Activated naive CD4-positive, alpha-beta T cell treated with anti-CD3 and anti-CD28 coated beads, Interleukin-2, amount 50 U/mL, for 24 hours (primary cell): ENCODE measurements around the gene HMCN2.

Experiments
- H3K27ac Mint-ChIP-seq: one replicate; pipeline ENCODE4 v1.8.0; 2021; ENCODE audit warnings: mild to moderate bottlenecking, mixed read lengths
- H3K27me3 Mint-ChIP-seq: one replicate; pipeline ENCODE4 v1.8.0; 2021; ENCODE audit warnings: mixed read lengths
- H3K36me3 Mint-ChIP-seq: one replicate; pipeline ENCODE4 v1.8.0; 2021; ENCODE audit warnings: mixed read lengths
- H3K4me1 Mint-ChIP-seq: one replicate; pipeline ENCODE4 v1.8.0; 2021; ENCODE audit warnings: mixed read lengths
- H3K4me3 Mint-ChIP-seq: one replicate; pipeline ENCODE4 v1.8.0; 2021; ENCODE audit warnings: mild to moderate bottlenecking, mixed read lengths
- H3K9me3 Mint-ChIP-seq: one replicate; pipeline ENCODE4 v1.8.0; 2021; ENCODE audit warnings: mixed read lengths

HMCN2 gene

GRCh38 chr9:130465383-130466096 is 200.0 kb downstream of the HMCN2 start:
- Mint-ChIP-seq H3K27me3 (peaks cover 13% of the 10 kb centered on the region), H3K9me3 (no peaks in the 10 kb centered on the region), H3K4me1 (no peaks in the 10 kb centered on the region), H3K36me3 (no peaks in the 10 kb centered on the region), H3K27ac (no peak overlapping the region), H3K4me3 (no peak overlapping the region)

GRCh38 chr9:130466537-130467217 is 201.1 kb downstream of the HMCN2 start:
- Mint-ChIP-seq H3K4me3 (no peak overlapping the region), H3K9me3 (no peaks in the 10 kb centered on the region), H3K27me3 (peaks cover 14% of the 10 kb centered on the region), H3K4me1 (no peaks in the 10 kb centered on the region), H3K36me3 (no peaks in the 10 kb centered on the region), H3K27ac (no peak overlapping the region)

- Mint-ChIP-seq H3K27ac (no peak overlapping the region), H3K4me1 (no peaks in the 10 kb centered on the region), H3K9me3 (no peaks in the 10 kb centered on the region), H3K36me3 (no peaks in the 10 kb centered on the region), H3K4me3 (no peak overlapping the region), H3K27me3 (peaks cover 14% of the 10 kb centered on the region)
Measured at GRCh38 chr9:130467316-130467715, 201.8 kb downstream of the HMCN2 start.

GRCh38 chr9:130468566-130468965 is 203.0 kb downstream of the HMCN2 start:
- no peaks in the 10 kb centered on the region for H3K9me3 Mint-ChIP-seq
- peaks cover 13% of the 10 kb centered on the region for H3K27me3 Mint-ChIP-seq
- no peak overlapping the region for H3K4me3 Mint-ChIP-seq
- H3K4me1 Mint-ChIP-seq = no peaks in the 10 kb centered on the region
- H3K36me3 Mint-ChIP-seq = no peaks in the 10 kb centered on the region
- no peak overlapping the region for H3K27ac Mint-ChIP-seq

- Mint-ChIP-seq H3K36me3 (no peaks in the 10 kb centered on the region), H3K4me3 (no peak overlapping the region), H3K4me1 (no peaks in the 10 kb centered on the region), H3K27ac (no peak overlapping the region), H3K9me3 (no peaks in the 10 kb centered on the region), H3K27me3 (peaks cover 14% of the 10 kb centered on the region)
Measured at GRCh38 chr9:130470269-130470668, 204.7 kb downstream of the HMCN2 start.

GRCh38 chr9:130470950-130471349 is 205.4 kb downstream of the HMCN2 start:
- Mint-ChIP-seq H3K4me1 (no peaks in the 10 kb centered on the region), H3K27me3 (peaks cover 14% of the 10 kb centered on the region), H3K36me3 (no peaks in the 10 kb centered on the region), H3K4me3 (no peak overlapping the region), H3K27ac (no peak overlapping the region), H3K9me3 (no peaks in the 10 kb centered on the region)

- H3K36me3 Mint-ChIP-seq = no peaks in the 10 kb centered on the region
- no peak overlapping the region for H3K4me3 Mint-ChIP-seq
- no peaks in the 10 kb centered on the region for H3K9me3 Mint-ChIP-seq
- no peaks in the 10 kb centered on the region for H3K4me1 Mint-ChIP-seq
- H3K27me3 Mint-ChIP-seq = peaks cover 14% of the 10 kb centered on the region
- H3K27ac Mint-ChIP-seq = no peak overlapping the region
Measured at GRCh38 chr9:130471411-130472183, 206.0 kb downstream of the HMCN2 start.

GRCh38 chr9:130472184-130472705 is 206.7 kb downstream of the HMCN2 start:
- H3K36me3 Mint-ChIP-seq = no peaks in the 10 kb centered on the region
- no peaks in the 10 kb centered on the region for H3K4me1 Mint-ChIP-seq
- H3K27me3 Mint-ChIP-seq = peaks cover 14% of the 10 kb centered on the region
- H3K27ac Mint-ChIP-seq = no peak overlapping the region
- H3K9me3 Mint-ChIP-seq = no peaks in the 10 kb centered on the region
- no peak overlapping the region for H3K4me3 Mint-ChIP-seq

- peaks cover 9% of the 10 kb centered on the region for H3K27me3 Mint-ChIP-seq
- H3K9me3 Mint-ChIP-seq = no peaks in the 10 kb centered on the region
- no peak overlapping the region for H3K4me3 Mint-ChIP-seq
- H3K4me1 Mint-ChIP-seq = no peaks in the 10 kb centered on the region
- no peaks in the 10 kb centered on the region for H3K36me3 Mint-ChIP-seq
- no peak overlapping the region for H3K27ac Mint-ChIP-seq
Measured at GRCh38 chr9:130473009-130473408, 207.4 kb downstream of the HMCN2 start.

- Mint-ChIP-seq H3K9me3 (no peaks in the 10 kb centered on the region), H3K36me3 (no peaks in the 10 kb centered on the region), H3K4me1 (no peaks in the 10 kb centered on the region), H3K27ac (no peak overlapping the region), H3K4me3 (no peak overlapping the region), H3K27me3 (peaks cover 9% of the 10 kb centered on the region)
Measured at GRCh38 chr9:130473566-130473965, 208.0 kb downstream of the HMCN2 start.

- no peaks in the 10 kb centered on the region for H3K4me1 Mint-ChIP-seq
- no peak overlapping the region for H3K27ac Mint-ChIP-seq
- H3K27me3 Mint-ChIP-seq = peaks cover 8% of the 10 kb centered on the region
- H3K9me3 Mint-ChIP-seq = no peaks in the 10 kb centered on the region
- no peak overlapping the region for H3K4me3 Mint-ChIP-seq
- H3K36me3 Mint-ChIP-seq = no peaks in the 10 kb centered on the region
Measured at GRCh38 chr9:130474106-130474505, 208.5 kb downstream of the HMCN2 start.

- H3K36me3 Mint-ChIP-seq = no peaks in the 10 kb centered on the region
- H3K4me3 Mint-ChIP-seq = no peak overlapping the region
- H3K27me3 Mint-ChIP-seq = peaks cover 3% of the 10 kb centered on the region
- no peaks in the 10 kb centered on the region for H3K4me1 Mint-ChIP-seq
- H3K27ac Mint-ChIP-seq = no peak overlapping the region
- no peaks in the 10 kb centered on the region for H3K9me3 Mint-ChIP-seq
Measured at GRCh38 chr9:130476151-130476730, 210.7 kb downstream of the HMCN2 start.

- Mint-ChIP-seq H3K9me3 (no peaks in the 10 kb centered on the region), H3K4me3 (no peak overlapping the region), H3K27ac (no peak overlapping the region), H3K36me3 (no peaks in the 10 kb centered on the region), H3K4me1 (no peaks in the 10 kb centered on the region), H3K27me3 (peaks cover 1% of the 10 kb centered on the region)
Measured at GRCh38 chr9:130477564-130477963, 212.0 kb downstream of the HMCN2 start.

- H3K36me3 Mint-ChIP-seq = no peaks in the 10 kb centered on the region
- H3K27me3 Mint-ChIP-seq = peaks cover 5% of the 10 kb centered on the region
- H3K9me3 Mint-ChIP-seq = no peaks in the 10 kb centered on the region
- no peaks in the 10 kb centered on the region for H3K4me1 Mint-ChIP-seq
- no peak overlapping the region for H3K4me3 Mint-ChIP-seq
- no peak overlapping the region for H3K27ac Mint-ChIP-seq
Measured at GRCh38 chr9:130478152-130478551, 212.6 kb downstream of the HMCN2 start.

- peaks cover 5% of the 10 kb centered on the region for H3K27me3 Mint-ChIP-seq
- no peaks in the 10 kb centered on the region for H3K9me3 Mint-ChIP-seq
- no peak overlapping the region for H3K27ac Mint-ChIP-seq
- no peak overlapping the region for H3K4me3 Mint-ChIP-seq
- no peaks in the 10 kb centered on the region for H3K4me1 Mint-ChIP-seq
- no peaks in the 10 kb centered on the region for H3K36me3 Mint-ChIP-seq
Measured at GRCh38 chr9:130478736-130479575, 213.4 kb downstream of the HMCN2 start.
